ENCODE results near the gene ERC2.

DNA sequence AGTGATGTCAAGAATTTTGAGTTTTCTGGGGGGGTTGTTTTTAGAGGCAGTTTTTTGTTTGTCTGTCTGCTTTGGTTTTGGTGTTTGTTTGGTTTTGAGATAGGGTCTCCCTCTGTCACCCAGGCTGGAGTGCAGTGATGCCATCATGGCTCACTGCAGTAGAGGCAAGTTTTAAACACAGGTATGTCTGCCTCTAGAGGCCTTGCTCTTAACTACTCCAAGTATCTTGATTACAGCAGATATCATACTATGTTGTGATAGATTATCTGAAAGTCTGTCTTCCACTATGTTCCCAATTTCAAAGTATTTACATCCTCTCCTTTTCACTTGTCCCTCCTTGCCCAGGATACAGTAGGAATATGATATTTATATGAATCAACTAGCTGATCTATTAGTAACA lies 57.7 kb downstream of the ERC2 start:
- TF ChIP-seq CTCF (IDR thresholded peaks at IDR 0.05), result no peak
- no peak for TF ChIP-seq POLR2A (IDR thresholded peaks at IDR 0.05)
